Kidney (tissue), 14 donors: ENCODE data around the gene ZNF440. TPM values are rescaled to one million over a fixed set of nuclear protein-coding genes. Genes with fewer than 3 reads are reported as not detected.

Experiments used
- DNase-seq, 5 donors: peaks; one replicate each; pipeline ENCODE4 v3.0.0-alpha.2; 2013 to 2020
- FAIRE-seq: peaks from 2 replicates; lab custom pipeline; 2012; peaks lifted over from hg19 to GRCh38; lab: Jason Lieb, UNC
- H3K27ac ChIP-seq, 2 donors: one replicate each; pipeline ENCODE4 v1.7.0; 2013; ENCODE audit warnings: low read depth in 2 of 2, low read length in 2 of 2, inconsistent platforms in 1 of 2
- H3K27me3 ChIP-seq: one replicate; pipeline ENCODE4 v1.7.1; 2013; ENCODE audit warnings: low read length, inconsistent platforms; ENCODE audit not compliant: control insufficient read depth, insufficient read depth
- H3K36me3 ChIP-seq, 3 donors: one replicate each; pipeline versions ENCODE4 v1.7.0 to v1.7.1; 2013; ENCODE audit warnings: low read length in 3 of 3, control low read depth in 1 of 3, inconsistent platforms in 1 of 3; ENCODE audit not compliant: insufficient read depth in 3 of 3, control insufficient read depth in 2 of 3
- H3K4me1 ChIP-seq, 3 donors: one replicate each; pipeline versions ENCODE4 v1.7.0 to v1.7.1; 2013; ENCODE audit warnings: low read length in 3 of 3, inconsistent platforms in 1 of 3, low read depth in 1 of 3; ENCODE audit not compliant: control insufficient read depth in 2 of 3, insufficient read depth in 2 of 3
- H3K4me3 ChIP-seq, 3 donors: one replicate each; pipeline versions ENCODE4 v1.7.0 to v1.8.1; 2013; ENCODE audit warnings: low read length in 3 of 3, control low read depth in 1 of 3, inconsistent platforms in 1 of 3
- H3K9ac ChIP-seq, 3 donors: one replicate each; pipeline versions ENCODE4 v1.7.0 to v1.7.1; 2013; ENCODE audit warnings: low read length in 3 of 3, control low read depth in 1 of 3, inconsistent platforms in 1 of 3
- H3K9me3 ChIP-seq, 3 donors: one replicate each; pipeline versions ENCODE4 v1.7.0 to v1.7.1; 2013; ENCODE audit warnings: low read length in 3 of 3, control low read depth in 1 of 3, inconsistent platforms in 1 of 3; ENCODE audit not compliant: control insufficient read depth in 2 of 3, insufficient read depth in 1 of 3
- CTCF ChIP-seq: IDR thresholded peaks from 3 replicates; pipeline ENCODE4 v1.5.1; 2012; ENCODE audit warnings: mild to moderate bottlenecking, moderate library complexity, borderline replicate concordance; ENCODE audit not compliant: insufficient read depth; ENCODE audit errors: extremely low read depth
- intact Hi-C: fragments of 100-400 bp; cut with DNase I; formaldehyde crosslinking; loops from one replicate; pipeline ENCODE4 v1.11.1; 2022
- polyA plus RNA-seq: library from polyadenylated mRNA; stranded (reverse); fragments of 350-450 nt; fragmentation: Illumina TruSeq; extraction: RNeasy Lipid Tissue Mini Kit (QIAGEN cat#74804); gene quantifications from one replicate; pipeline ENCODE4 v1.2.3, GENCODE V29; 2014; ENCODE audit warnings: low read depth, low replicate concordance; ENCODE audit not compliant: insufficient read depth
- total RNA-seq: library from RNA; stranded (reverse); fragmentation: NEBNext Ultra II Directional; extraction: Animal tissue kit (Norgen Biotek cat#: 25700); gene quantifications from one replicate; pipeline ENCODE4 v1.2.1, GENCODE V29; 2021
- donor health status: control.
- donor health status: control.
- donor health status: control.
- donor health status: control.
- donor health status: control.
- donor health status: DM: yes; HTN: yes; CAD: no.
- donor health status: Normal renal cell carcinoma (clear cell type).

The ZNF440 gene
- total and polyA plus RNA-seq, 2 donors from 2014 or later: 3.0 to 21.0 TPM

GRCh38 chr19:11797491-11797890 lies 16.6 kb upstream of the ZNF440 start:
- peak overlapping the region in 1 of 2 donors; percentile 52 for H3K27ac ChIP-seq
- no peaks in the 10 kb centered on the region for H3K36me3 ChIP-seq
- H3K9ac ChIP-seq: peak overlapping the region in 1 of 3 donors; percentile 36
- DNase-seq (peak; percentile 93 to 96 (median 94)), FAIRE-seq (peak; percentile 59)
- H3K4me1 ChIP-seq: peaks cover 0 to 9% (median 8%) of the 10 kb centered on the region in 3 donors
- intact Hi-C loops: no loop called here
- no peaks in the 10 kb centered on the region for H3K27me3 ChIP-seq
- TF ChIP-seq CTCF: peak; percentile 95
- no peaks in the 10 kb centered on the region for H3K9me3 ChIP-seq
- H3K4me3 ChIP-seq: peak overlapping the region in 2 of 3 donors; percentile 48 to 86

- Histone ChIP-seq H3K4me3 (peak within 1 kb of the TSS; percentile 75 to 86 (median 79)), H3K27ac (peak within 1 kb of the TSS; percentile 52 to 61), H3K9me3 (no peaks in the 10 kb centered on the region), H3K27me3 (no peaks in the 10 kb centered on the region), H3K36me3 (no peaks in the 10 kb centered on the region), H3K9ac (peak within 1 kb of the TSS; percentile 39 to 82 (median 72)), H3K4me1 (peaks cover 0 to 9% (median 8%) of the 10 kb centered on the region in 3 donors)
- peak; percentile 8 for TF ChIP-seq CTCF
- DNase-seq: peak; percentile 95 to 97 (median 96)
- intact Hi-C loops: no loop called here
- peak; percentile 32 for FAIRE-seq
Measured at GRCh38 chr19:11798391-11799330, 15.4 kb upstream of the ZNF440 start, which contains the start of gene ZNF491. TSS of gene ZNF491 (plus strand) at chr19:11798523. CDS start at chr19:11805954, 7,431 bp downstream.

GRCh38 chr19:11806354-11807098 lies 7.5 kb upstream of the ZNF440 start:
- FAIRE-seq (no peak), DNase-seq (peak in 1 of 5 donors; percentile 10)
- no peaks in the 10 kb centered on the region for H3K27me3 ChIP-seq
- intact Hi-C loops: no loop called here
- no peaks in the 10 kb centered on the region for H3K4me1 ChIP-seq
- H3K9me3 ChIP-seq: peaks cover 8 to 18% (median 9%) of the 10 kb centered on the region in 3 donors
- no peak for TF ChIP-seq CTCF
- peaks cover 8 to 9% (median 9%) of the 10 kb centered on the region in 3 donors for H3K36me3 ChIP-seq
- no peak overlapping the region for H3K9ac ChIP-seq
- H3K27ac ChIP-seq: no peak overlapping the region
- no peak overlapping the region for H3K4me3 ChIP-seq
